Naive thymus-derived CD4-positive, alpha-beta T cell (primary cell): Measurements from ENCODE around the gene TMEM245. TPM values are rescaled to one million over a fixed set of nuclear protein-coding genes. Genes with fewer than 3 reads are reported as not detected.

ENCODE experiments used
- ATAC-seq: fragments of 150-1000 bp; cut with Tn5 transposase; 2 replicates; pipeline ENCODE4 v1.10.0; 2021; ENCODE audit warnings: mild to moderate bottlenecking, moderate library complexity
- CTCF ChIA-PET: fragments of 350-600 bp; sonication (Branson Sonifier 250); formaldehyde crosslinking; loops from one replicate; lab custom pipeline; 2021; ENCODE audit warnings: antibody characterized with exemption; lab: Charles Lee
- POLR2A ChIA-PET: fragments of 350-600 bp; sonication (Branson Sonifier 250); formaldehyde crosslinking; loops from one replicate; lab custom pipeline; 2021; ENCODE audit warnings: antibody characterized with exemption, inconsistent platforms; lab: Charles Lee
- DNase-seq, 9 donors: peaks; one replicate each; pipeline versions ENCODE4 v3.0.0 to v3.0.0-alpha.2; 2020 to 2022; ENCODE audit warnings: mixed read lengths in 1 of 9
- H3K27ac ChIP-seq: one replicate; pipeline ENCODE4 v1.7.0; 2013; ENCODE audit warnings: mild to moderate bottlenecking, low read depth, low read length, moderate library complexity
- H3K27me3 ChIP-seq, 2 donors: one replicate each; pipeline ENCODE4 v1.7.0; 2013; ENCODE audit warnings: low read length in 2 of 2, mild to moderate bottlenecking in 2 of 2, moderate library complexity in 2 of 2; ENCODE audit not compliant: control insufficient read depth in 2 of 2, insufficient read depth in 2 of 2
- H3K36me3 ChIP-seq, 3 experiments: 1 replicate in 2 of 3; 2 replicates in 1 of 3; pipeline ENCODE4 v1.7.0; 2013; ENCODE audit warnings: low read length in 3 of 3, mild to moderate bottlenecking in 3 of 3, moderate library complexity in 1 of 3; ENCODE audit not compliant: insufficient read depth in 3 of 3, control insufficient read depth in 2 of 3
- H3K4me1 ChIP-seq, 2 donors: one replicate each; pipeline ENCODE4 v1.7.0; 2013; ENCODE audit warnings: low read length in 2 of 2, mild to moderate bottlenecking in 2 of 2, moderate library complexity in 1 of 2; ENCODE audit not compliant: control insufficient read depth in 2 of 2, insufficient read depth in 2 of 2
- H3K4me3 ChIP-seq: 2 replicates; pipeline ENCODE4 v1.7.0; 2013; ENCODE audit warnings: mild to moderate bottlenecking, low read length
- H3K9me3 ChIP-seq, 3 experiments: 1 replicate in 2 of 3; 2 replicates in 1 of 3; pipeline ENCODE4 v1.7.0; 2013; ENCODE audit warnings: low read length in 3 of 3; ENCODE audit not compliant: control insufficient read depth in 2 of 3
- H3K27ac Mint-ChIP-seq, 9 donors: one replicate each; pipeline ENCODE4 v1.8.0; 2020 to 2022; ENCODE audit warnings: mixed read lengths in 9 of 9, mild to moderate bottlenecking in 8 of 9, moderate library complexity in 5 of 9, inconsistent platforms in 2 of 9
- H3K27me3 Mint-ChIP-seq, 5 donors: one replicate each; pipeline ENCODE4 v1.8.0; 2021 to 2022; ENCODE audit warnings: mixed read lengths in 5 of 5, mild to moderate bottlenecking in 1 of 5
- H3K36me3 Mint-ChIP-seq, 5 donors: one replicate each; pipeline ENCODE4 v1.8.0; 2020 to 2022; ENCODE audit warnings: mixed read lengths in 5 of 5, mild to moderate bottlenecking in 3 of 5, inconsistent platforms in 1 of 5
- H3K4me1 Mint-ChIP-seq, 7 donors: one replicate each; pipeline ENCODE4 v1.8.0; 2020 to 2022; ENCODE audit warnings: mixed read lengths in 7 of 7, mild to moderate bottlenecking in 3 of 7, inconsistent platforms in 1 of 7
- H3K4me3 Mint-ChIP-seq, 10 donors: one replicate each; pipeline ENCODE4 v1.8.0; 2020 to 2022; ENCODE audit warnings: mild to moderate bottlenecking in 10 of 10, mixed read lengths in 10 of 10, moderate library complexity in 6 of 10, inconsistent platforms in 2 of 10
- H3K9me3 Mint-ChIP-seq, 11 donors: one replicate each; pipeline ENCODE4 v1.8.0; 2020 to 2022; ENCODE audit warnings: mixed read lengths in 11 of 11, mild to moderate bottlenecking in 4 of 11, inconsistent platforms in 1 of 11, moderate library complexity in 1 of 11
- intact Hi-C, 2 donors: fragments of 100-400 bp; cut with micrococcal nuclease; formaldehyde crosslinking; loops; one replicate each; pipeline ENCODE4 v1.15.1; 2023
- polyA plus RNA-seq, 2 donors: library from polyadenylated mRNA; unstranded; fragments of 300-500 nt; fragmentation: Illumina TruSeq; gene quantifications; one replicate each; pipeline ENCODE4 v1.2.3, GENCODE V29; 2021
- total RNA-seq, 6 experiments: library from RNA in 5 of 6; stranded (reverse) in 5 of 6; gene quantifications; 1 replicate in 5 of 6; 2 replicates in 1 of 6; pipeline ENCODE4 v1.2.3 and lab custom pipeline; 2021 to 2026

The TMEM245 gene
- total and polyA plus RNA-seq, 7 experiments from 2014 or later: 25.5 to 76.7 (median 29.2) TPM

DNA sequence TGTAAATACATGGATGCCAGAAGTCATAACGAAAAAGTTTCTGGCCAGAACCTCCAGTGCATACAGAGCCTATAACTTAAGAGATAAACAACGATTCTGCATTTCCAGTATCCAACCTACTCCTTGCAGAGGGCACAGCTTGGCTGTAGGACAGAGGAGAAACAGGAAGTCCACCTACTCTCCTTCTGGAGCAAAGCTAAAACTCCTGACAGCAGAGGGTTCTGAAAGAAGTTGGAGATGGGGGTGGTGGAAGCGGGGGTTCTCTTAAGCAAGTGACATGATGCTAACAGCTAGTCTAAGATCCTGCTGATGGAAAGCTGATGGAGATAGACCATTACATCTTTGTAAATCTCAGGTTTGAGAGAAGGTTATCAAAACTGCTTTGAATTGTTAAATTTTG is 70.9 kb downstream of the TMEM245 start:
- Histone ChIP-seq H3K27ac (no peak overlapping the region), H3K27me3 (no peaks in the 10 kb centered on the region), H3K4me3 (no peak overlapping the region), H3K36me3 (peaks cover 15 to 78% (median 34%) of the 10 kb centered on the region in 3 experiments), H3K4me1 (no peaks in the 10 kb centered on the region), H3K9me3 (no peaks in the 10 kb centered on the region)
- H3K27me3 Mint-ChIP-seq: no peaks in the 10 kb centered on the region
- intact Hi-C loops: no loop called here
- H3K4me1 Mint-ChIP-seq: peaks cover 0 to 6% (median 4%) of the 10 kb centered on the region in 7 donors
- ChIA-PET POLR2A (interaction anchor here (1.1 kb wide), 1 partner anchor 39 kb away, joined by 3 read pairs; no protein-coding TSS in a partner anchor), CTCF (interaction anchor here (1.2 kb wide), 1 partner anchor 11 kb away, joined by 4 read pairs; no protein-coding TSS in a partner anchor)
- H3K27ac Mint-ChIP-seq: peak overlapping the region in 2 of 9 donors; percentile 2 to 7
- peaks cover 0 to 3% (median 0%) of the 10 kb centered on the region in 11 donors for H3K9me3 Mint-ChIP-seq
- H3K36me3 Mint-ChIP-seq: peaks cover 28 to 76% (median 61%) of the 10 kb centered on the region in 5 donors
- DNase-seq (no peak), ATAC-seq (no peak)
- no peak overlapping the region for H3K4me3 Mint-ChIP-seq

DNA sequence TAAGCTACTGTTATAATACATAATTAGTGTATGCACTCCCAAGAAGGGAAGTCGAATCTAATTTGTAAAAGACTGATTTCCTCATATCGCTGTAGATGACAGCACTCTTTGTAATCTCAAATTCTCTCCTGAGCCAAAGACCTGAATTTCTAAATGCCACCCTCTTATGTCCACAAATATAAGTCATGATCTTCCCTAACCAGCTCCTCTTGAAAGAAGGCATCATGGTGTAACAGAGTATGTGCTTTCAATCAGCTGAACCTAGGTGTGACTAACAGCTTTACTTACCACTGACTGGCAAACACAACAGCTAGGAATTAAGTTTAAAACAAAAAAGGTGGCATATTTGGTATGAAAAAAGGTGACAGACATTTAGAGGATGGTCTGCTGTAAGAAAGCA is 72.5 kb downstream of the TMEM245 start:
- POLR2A ChIA-PET: no interaction called here
- no peaks in the 10 kb centered on the region for H3K27me3 ChIP-seq
- Mint-ChIP-seq H3K27ac (peak overlapping the region in 1 of 9 donors; percentile 33), H3K4me1 (peaks cover 0 to 6% (median 4%) of the 10 kb centered on the region in 7 donors), H3K27me3 (no peaks in the 10 kb centered on the region), H3K36me3 (peaks cover 28 to 78% (median 69%) of the 10 kb centered on the region in 5 donors), H3K9me3 (peaks cover 0 to 8% (median 1%) of the 10 kb centered on the region in 11 donors), H3K4me3 (no peak overlapping the region)
- H3K36me3 ChIP-seq: peaks cover 15 to 75% (median 34%) of the 10 kb centered on the region in 3 experiments
- H3K4me1 ChIP-seq: no peaks in the 10 kb centered on the region
- CTCF ChIA-PET: interaction anchor here (0.5 to 0.6 kb wide), 2 partner anchors 16 to 423 kb away, joined by 3 to 7 read pairs; no protein-coding TSS in a partner anchor
- no peak overlapping the region for H3K27ac ChIP-seq
- no peak overlapping the region for H3K4me3 ChIP-seq
- no peaks in the 10 kb centered on the region for H3K9me3 ChIP-seq
- DNase-seq (no peak), ATAC-seq (no peak)
- intact Hi-C loops: no loop called here

DNA sequence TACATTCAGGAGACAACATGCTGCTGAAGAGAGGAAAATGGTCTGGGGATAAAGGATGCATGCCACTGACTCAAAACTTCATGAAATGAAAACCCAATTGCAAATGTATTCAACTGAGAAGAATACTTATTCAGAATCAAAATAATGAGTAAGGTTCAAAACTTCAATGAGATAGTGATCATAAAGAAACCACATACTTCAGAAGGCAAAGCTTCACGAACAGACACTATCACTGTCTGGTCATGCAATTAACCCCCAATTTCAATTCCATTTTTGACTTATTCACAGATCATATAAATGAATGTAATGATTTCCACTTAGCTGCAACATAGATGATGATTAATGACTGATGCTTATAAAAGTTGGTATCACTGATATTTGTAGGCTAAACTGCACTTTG is 73.4 kb downstream of the TMEM245 start:
- ATAC-seq (no peak), DNase-seq (no peak)
- Histone ChIP-seq H3K27me3 (no peaks in the 10 kb centered on the region), H3K4me3 (no peak overlapping the region), H3K4me1 (no peaks in the 10 kb centered on the region), H3K36me3 (peaks cover 15 to 71% (median 34%) of the 10 kb centered on the region in 3 experiments), H3K9me3 (no peaks in the 10 kb centered on the region), H3K27ac (no peak overlapping the region)
- peaks cover 0 to 6% (median 4%) of the 10 kb centered on the region in 7 donors for H3K4me1 Mint-ChIP-seq
- H3K4me3 Mint-ChIP-seq: no peak overlapping the region
- CTCF ChIA-PET: no interaction called here
- H3K27ac Mint-ChIP-seq: peak overlapping the region in 1 of 9 donors; percentile 51
- H3K36me3 Mint-ChIP-seq: peaks cover 28 to 73% (median 64%) of the 10 kb centered on the region in 5 donors
- intact Hi-C loops: no loop called here
- no peaks in the 10 kb centered on the region for H3K27me3 Mint-ChIP-seq
- POLR2A ChIA-PET: interaction anchor here (0.7 kb wide), 1 partner anchor 25 kb away, joined by 3 read pairs; no protein-coding TSS in a partner anchor
- peaks cover 0 to 8% (median 1%) of the 10 kb centered on the region in 11 donors for H3K9me3 Mint-ChIP-seq

DNA sequence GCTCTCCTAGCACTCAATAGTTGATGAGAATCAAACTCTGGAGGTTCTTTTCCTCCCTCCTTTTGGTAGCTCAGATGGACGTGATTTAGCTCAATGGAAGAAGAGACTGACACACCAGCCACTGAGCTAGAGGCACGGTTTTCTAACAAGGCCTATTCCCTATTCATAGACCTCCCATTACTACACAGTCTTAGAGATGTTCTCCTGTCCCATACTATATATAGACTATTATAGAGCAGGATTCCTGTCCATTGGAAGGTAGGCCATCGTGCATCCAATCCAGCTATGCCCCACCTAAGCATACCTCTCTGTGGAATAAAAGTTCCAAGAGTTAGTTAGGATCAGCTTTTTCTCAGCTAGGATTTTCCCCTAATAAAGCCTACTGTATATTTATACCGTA is 76.2 kb downstream of the TMEM245 start:
- peaks cover 0 to 8% (median 1%) of the 10 kb centered on the region in 11 donors for H3K9me3 Mint-ChIP-seq
- CTCF ChIA-PET: no interaction called here

DNA sequence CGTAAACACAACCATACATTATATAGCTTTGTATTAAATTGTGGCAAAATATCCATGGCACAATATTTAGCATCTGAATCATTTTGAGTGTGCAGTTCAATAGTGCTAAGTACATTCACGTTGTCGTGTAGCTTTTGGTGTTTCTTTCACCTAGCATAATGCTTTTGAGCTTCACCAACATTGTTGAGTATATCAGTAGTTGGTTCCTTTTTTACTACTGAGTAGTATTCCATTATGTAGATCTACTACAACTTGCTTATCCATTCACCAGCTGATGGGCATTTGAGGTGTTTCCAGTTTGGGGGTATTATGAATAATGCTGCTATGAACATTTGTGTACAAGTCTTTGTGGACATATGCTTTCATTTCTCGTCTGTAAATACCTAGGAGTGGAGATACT is 79.2 kb downstream of the TMEM245 start:
- Histone ChIP-seq H3K4me3 (no peak overlapping the region), H3K27ac (no peak overlapping the region), H3K36me3 (peaks cover 4 to 50% (median 4%) of the 10 kb centered on the region in 3 experiments), H3K27me3 (no peaks in the 10 kb centered on the region), H3K4me1 (no peaks in the 10 kb centered on the region), H3K9me3 (no peaks in the 10 kb centered on the region)
- no peak overlapping the region for H3K27ac Mint-ChIP-seq
- intact Hi-C loops: no loop called here
- POLR2A ChIA-PET: no interaction called here
- no peaks in the 10 kb centered on the region for H3K27me3 Mint-ChIP-seq
- ATAC-seq (no peak), DNase-seq (no peak)
- peaks cover 0 to 8% (median 1%) of the 10 kb centered on the region in 11 donors for H3K9me3 Mint-ChIP-seq
- no peak overlapping the region for H3K4me3 Mint-ChIP-seq
- peaks cover 20 to 73% (median 57%) of the 10 kb centered on the region in 5 donors for H3K36me3 Mint-ChIP-seq
- CTCF ChIA-PET: interaction anchor here (1.5 kb wide), 1 partner anchor 16 kb away, joined by 4 read pairs; no protein-coding TSS in a partner anchor
- peaks cover 0 to 6% (median 0%) of the 10 kb centered on the region in 7 donors for H3K4me1 Mint-ChIP-seq

More for the DNA sequence above, 76.2 kb downstream of the TMEM245 start:
- peaks cover 21 to 73% (median 67%) of the 10 kb centered on the region in 5 donors for H3K36me3 Mint-ChIP-seq
- Histone ChIP-seq H3K4me1 (no peaks in the 10 kb centered on the region), H3K9me3 (no peaks in the 10 kb centered on the region), H3K27ac (no peak overlapping the region), H3K36me3 (peaks cover 15 to 52% (median 22%) of the 10 kb centered on the region in 3 experiments), H3K4me3 (no peak overlapping the region), H3K27me3 (no peaks in the 10 kb centered on the region)
- H3K4me3 Mint-ChIP-seq: no peak overlapping the region
- intact Hi-C loops: no loop called here
- peak overlapping the region in 1 of 9 donors; percentile 49 for H3K27ac Mint-ChIP-seq
- H3K27me3 Mint-ChIP-seq: no peaks in the 10 kb centered on the region
- POLR2A ChIA-PET: interaction anchor here (0.8 kb wide), 1 partner anchor 55 kb away, joined by 3 read pairs; no protein-coding TSS in a partner anchor
- H3K4me1 Mint-ChIP-seq: peaks cover 0 to 8% (median 4%) of the 10 kb centered on the region in 7 donors
- DNase-seq: no peak
- no peak for ATAC-seq

DNA sequence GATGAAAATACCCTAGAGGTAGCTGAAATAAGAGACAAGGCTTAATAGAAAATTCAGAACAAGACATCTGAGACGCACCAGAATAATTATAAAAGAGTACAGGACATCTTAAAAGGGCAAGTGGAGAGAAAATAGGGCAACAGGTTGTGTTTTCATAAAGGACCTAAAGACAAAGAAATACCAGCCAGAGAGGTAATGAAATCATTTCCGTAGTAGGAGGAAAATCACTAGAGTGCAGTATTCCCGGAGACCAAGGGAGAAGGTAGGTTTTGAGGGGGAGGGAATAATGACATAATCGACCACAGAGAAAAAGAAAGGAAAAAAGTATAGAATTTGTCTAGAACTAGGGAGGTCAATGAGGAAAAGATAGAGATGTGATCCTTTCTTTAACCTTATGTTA is 80.2 kb downstream of the TMEM245 start:
- ATAC-seq (no peak), DNase-seq (no peak)
- no peak overlapping the region for H3K27ac ChIP-seq
- no peaks in the 10 kb centered on the region for H3K27me3 Mint-ChIP-seq
- H3K36me3 Mint-ChIP-seq: peaks cover 20 to 64% (median 48%) of the 10 kb centered on the region in 5 donors
- ChIA-PET CTCF (interaction anchor here (1.5 kb wide), 1 partner anchor 18 kb away, joined by 4 read pairs; no protein-coding TSS in a partner anchor), POLR2A (no interaction called here)
- H3K4me3 ChIP-seq: no peak overlapping the region
- H3K9me3 ChIP-seq: no peaks in the 10 kb centered on the region
- H3K27ac Mint-ChIP-seq: peak overlapping the region in 4 of 9 donors; percentile 14 to 63 (median 22)
- no peak overlapping the region for H3K4me3 Mint-ChIP-seq
- intact Hi-C loops: no loop called here
- no peaks in the 10 kb centered on the region for H3K4me1 ChIP-seq
- no peaks in the 10 kb centered on the region for H3K27me3 ChIP-seq
- H3K9me3 Mint-ChIP-seq: peaks cover 0 to 8% (median 1%) of the 10 kb centered on the region in 11 donors
- H3K36me3 ChIP-seq: peaks cover 0 to 43% (median 0%) of the 10 kb centered on the region in 3 experiments
- peaks cover 0 to 6% (median 0%) of the 10 kb centered on the region in 7 donors for H3K4me1 Mint-ChIP-seq
